Ascending aorta (tissue), 2 donors: ENCODE results near the gene PPP1R16B. TPM values are rescaled to one million over a fixed set of nuclear protein-coding genes. Genes with fewer than 3 reads are reported as not detected.

Experiments used
- DNase-seq, 2 donors: peaks; one replicate each; pipeline ENCODE4 v3.0.0-alpha.2; 2019; ENCODE audit warnings: low spot score in 2 of 2
- H3K27ac ChIP-seq, 2 donors: fragments of 200-600 bp; sonication (generic); one replicate each; pipeline ENCODE4 v1.5.1; 2016 to 2017; ENCODE audit warnings: mild to moderate bottlenecking in 1 of 2
- H3K27me3 ChIP-seq: fragments of 200-600 bp; sonication (generic); one replicate; pipeline ENCODE4 v1.5.1; 2017
- H3K36me3 ChIP-seq, 2 donors: fragments of 200-600 bp; sonication (generic); one replicate each; pipeline ENCODE4 v1.5.1; 2016
- H3K4me1 ChIP-seq, 2 donors: fragments of 200-600 bp; sonication (generic); one replicate each; pipeline ENCODE4 v1.5.1; 2016 to 2017; ENCODE audit warnings: mild to moderate bottlenecking in 1 of 2
- H3K4me3 ChIP-seq, 2 donors: fragments of 200-600 bp; sonication (generic); one replicate each; pipeline ENCODE4 v1.5.1; 2016 to 2017; ENCODE audit warnings: mild to moderate bottlenecking in 1 of 2
- H3K9me3 ChIP-seq, 2 donors: fragments of 200-600 bp; sonication (generic); one replicate each; pipeline ENCODE4 v1.5.1; 2016
- intact Hi-C: fragments of 100-400 bp; cut with DNase I; formaldehyde crosslinking; loops from one replicate; pipeline ENCODE4 v1.15.1; 2023
- total RNA-seq: library from RNA; depleted of rRNA; stranded (reverse); fragments of >200 nt; gene quantifications from one replicate; pipeline ENCODE4 v1.1.0, GENCODE V29; 2016
- TF ChIP-seq, protein P1 (sequence below), 3 experiments: fragments of 200-600 bp in 2 of 3; fragments of 450-650 bp in 1 of 3; sonication (generic) in 2 of 3; IDR thresholded peaks; one replicate each; pipeline ENCODE4 v1.5.1; 2016 to 2019; ENCODE audit warnings: antibody characterized with exemption in 3 of 3, mild to moderate bottlenecking in 1 of 3, moderate library complexity in 1 of 3

PPP1R16B gene
- total RNA-seq, 1 donor from 2014 or later, result 26.4 TPM

DNA sequence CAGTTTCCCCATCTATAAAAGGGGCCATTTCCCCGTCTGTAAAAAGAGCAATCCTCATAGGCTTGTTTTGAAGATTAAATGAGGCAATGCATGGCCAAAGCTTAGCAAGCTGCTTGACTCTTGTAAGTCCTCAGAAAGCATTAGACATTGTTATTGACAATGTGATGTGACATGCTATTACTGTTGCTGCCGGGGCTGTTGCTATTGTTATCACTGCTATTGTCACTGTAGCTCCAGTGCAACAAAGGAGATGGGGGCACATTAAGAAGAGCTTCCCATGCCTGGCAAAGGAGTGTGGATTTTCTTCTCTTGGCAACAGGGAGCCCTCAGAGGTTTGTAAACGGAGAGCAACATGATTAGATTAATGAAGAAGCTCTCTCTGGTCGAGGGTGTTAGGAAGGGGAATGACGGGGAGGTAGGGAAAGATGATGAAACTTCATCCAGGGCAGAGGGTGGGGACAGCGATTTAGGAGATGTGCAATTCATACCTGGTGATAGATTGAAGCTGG, 87.6 kb downstream of the PPP1R16B start:
- intact Hi-C loops, result loop anchor here (10.0 kb wide), 1 partner anchor 78 kb away; no protein-coding TSS in a partner anchor
- DNase-seq, result no peak
- TF ChIP-seq, protein P1, sequence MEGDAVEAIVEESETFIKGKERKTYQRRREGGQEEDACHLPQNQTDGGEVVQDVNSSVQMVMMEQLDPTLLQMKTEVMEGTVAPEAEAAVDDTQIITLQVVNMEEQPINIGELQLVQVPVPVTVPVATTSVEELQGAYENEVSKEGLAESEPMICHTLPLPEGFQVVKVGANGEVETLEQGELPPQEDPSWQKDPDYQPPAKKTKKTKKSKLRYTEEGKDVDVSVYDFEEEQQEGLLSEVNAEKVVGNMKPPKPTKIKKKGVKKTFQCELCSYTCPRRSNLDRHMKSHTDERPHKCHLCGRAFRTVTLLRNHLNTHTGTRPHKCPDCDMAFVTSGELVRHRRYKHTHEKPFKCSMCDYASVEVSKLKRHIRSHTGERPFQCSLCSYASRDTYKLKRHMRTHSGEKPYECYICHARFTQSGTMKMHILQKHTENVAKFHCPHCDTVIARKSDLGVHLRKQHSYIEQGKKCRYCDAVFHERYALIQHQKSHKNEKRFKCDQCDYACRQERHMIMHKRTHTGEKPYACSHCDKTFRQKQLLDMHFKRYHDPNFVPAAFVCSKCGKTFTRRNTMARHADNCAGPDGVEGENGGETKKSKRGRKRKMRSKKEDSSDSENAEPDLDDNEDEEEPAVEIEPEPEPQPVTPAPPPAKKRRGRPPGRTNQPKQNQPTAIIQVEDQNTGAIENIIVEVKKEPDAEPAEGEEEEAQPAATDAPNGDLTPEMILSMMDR (IDR thresholded peaks at IDR 0.05), result no peak

DNA sequence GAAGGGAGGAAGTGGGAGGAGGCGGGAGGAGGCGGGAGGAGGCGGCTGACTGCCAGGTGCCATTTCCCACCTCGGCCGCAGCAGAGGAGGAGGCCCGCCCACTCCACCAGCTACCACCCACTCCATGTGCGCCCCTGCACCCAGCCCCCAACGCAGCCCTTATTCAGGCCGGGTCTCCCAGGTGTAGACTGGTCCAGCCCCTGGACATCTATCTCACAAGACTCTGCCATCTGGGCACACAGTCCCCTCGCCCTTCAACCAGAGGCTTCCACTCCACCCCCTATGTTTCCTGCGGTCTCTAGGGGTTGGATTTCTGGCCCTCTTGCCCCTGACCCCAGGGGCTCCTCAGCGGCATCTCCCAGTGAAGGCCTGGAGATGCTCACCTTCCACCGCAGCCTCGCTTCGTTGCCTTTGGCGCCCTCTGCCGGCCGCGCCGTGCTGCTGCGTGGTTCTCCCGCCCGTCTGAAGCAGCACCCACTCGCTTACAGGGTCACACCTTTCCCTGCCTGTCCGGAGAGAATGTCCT, 88.1 kb downstream of the PPP1R16B start:
- H3K9me3 ChIP-seq, result no peaks in the 10 kb centered on the region
- no peak overlapping the region for H3K27ac ChIP-seq
- intact Hi-C loops, result loop anchor here (1.0 to 10.0 kb wide), 2 partner anchors 79 to 247 kb away; no protein-coding TSS in a partner anchor
- H3K4me1 ChIP-seq, result peaks cover 0 to 2% of the 10 kb centered on the region in 2 donors
- TF ChIP-seq, protein P1 (IDR thresholded peaks at IDR 0.05), result peak; percentile 53 to 96 (median 89)
- peak in 1 of 2 donors; percentile 80 for DNase-seq
- H3K36me3 ChIP-seq, result no peaks in the 10 kb centered on the region
- no peaks in the 10 kb centered on the region for H3K27me3 ChIP-seq
- no peak overlapping the region for H3K4me3 ChIP-seq

More for the DNA sequence above, 87.6 kb downstream of the PPP1R16B start:
- Histone ChIP-seq H3K27me3 (no peaks in the 10 kb centered on the region), H3K27ac (no peak overlapping the region), H3K9me3 (no peaks in the 10 kb centered on the region), H3K36me3 (no peaks in the 10 kb centered on the region), H3K4me1 (peaks cover 0 to 2% of the 10 kb centered on the region in 2 donors), H3K4me3 (no peak overlapping the region)

DNA sequence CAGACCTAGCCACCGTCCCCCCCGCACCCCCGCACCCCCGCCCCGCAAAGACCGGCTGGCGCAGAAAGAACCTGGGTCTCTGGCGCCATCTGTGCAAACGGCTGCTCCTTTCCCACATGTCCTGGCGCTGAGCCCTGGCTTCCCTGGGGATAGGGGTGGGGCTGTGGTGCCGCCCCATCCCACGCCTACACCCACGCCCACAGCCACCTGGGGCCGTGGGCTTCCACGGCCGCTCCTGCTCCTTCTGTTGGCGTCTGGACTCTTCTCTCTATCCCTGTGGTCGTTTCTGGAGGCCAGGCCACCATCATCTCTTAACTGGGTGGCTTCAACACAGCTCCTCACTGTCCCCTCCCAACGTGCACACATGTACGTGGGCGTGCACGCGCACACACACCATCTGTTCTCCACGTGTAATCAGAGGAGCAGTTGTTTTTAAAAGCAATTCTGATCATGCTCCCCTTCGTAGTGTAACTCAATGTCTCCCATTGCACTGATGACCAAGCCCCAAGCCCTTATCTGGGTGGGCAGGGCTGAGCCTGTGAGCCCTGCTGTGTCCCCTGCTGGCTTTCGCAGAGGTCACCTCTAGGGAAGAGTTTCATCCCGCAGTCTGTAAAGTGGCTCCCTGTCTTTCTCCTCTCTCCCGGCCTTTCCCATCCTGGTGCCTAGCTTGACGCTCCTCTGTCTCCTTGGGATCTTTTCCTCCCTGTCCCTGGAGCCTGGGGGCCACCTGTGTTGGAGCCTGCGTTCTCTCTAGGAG, 88.8 kb downstream of the PPP1R16B start:
- no peak overlapping the region for H3K4me3 ChIP-seq
- no peaks in the 10 kb centered on the region for H3K27me3 ChIP-seq
- TF ChIP-seq, protein P1 (IDR thresholded peaks at IDR 0.05), result no peak
- H3K4me1 ChIP-seq, result peaks cover 0 to 2% of the 10 kb centered on the region in 2 donors
- no peaks in the 10 kb centered on the region for H3K36me3 ChIP-seq
- H3K9me3 ChIP-seq, result no peaks in the 10 kb centered on the region
- no peak for DNase-seq
- no peak overlapping the region for H3K27ac ChIP-seq
- intact Hi-C loops, result loop anchor here (1.0 to 10.0 kb wide), 2 partner anchors 79 to 248 kb away; no protein-coding TSS in a partner anchor

DNA sequence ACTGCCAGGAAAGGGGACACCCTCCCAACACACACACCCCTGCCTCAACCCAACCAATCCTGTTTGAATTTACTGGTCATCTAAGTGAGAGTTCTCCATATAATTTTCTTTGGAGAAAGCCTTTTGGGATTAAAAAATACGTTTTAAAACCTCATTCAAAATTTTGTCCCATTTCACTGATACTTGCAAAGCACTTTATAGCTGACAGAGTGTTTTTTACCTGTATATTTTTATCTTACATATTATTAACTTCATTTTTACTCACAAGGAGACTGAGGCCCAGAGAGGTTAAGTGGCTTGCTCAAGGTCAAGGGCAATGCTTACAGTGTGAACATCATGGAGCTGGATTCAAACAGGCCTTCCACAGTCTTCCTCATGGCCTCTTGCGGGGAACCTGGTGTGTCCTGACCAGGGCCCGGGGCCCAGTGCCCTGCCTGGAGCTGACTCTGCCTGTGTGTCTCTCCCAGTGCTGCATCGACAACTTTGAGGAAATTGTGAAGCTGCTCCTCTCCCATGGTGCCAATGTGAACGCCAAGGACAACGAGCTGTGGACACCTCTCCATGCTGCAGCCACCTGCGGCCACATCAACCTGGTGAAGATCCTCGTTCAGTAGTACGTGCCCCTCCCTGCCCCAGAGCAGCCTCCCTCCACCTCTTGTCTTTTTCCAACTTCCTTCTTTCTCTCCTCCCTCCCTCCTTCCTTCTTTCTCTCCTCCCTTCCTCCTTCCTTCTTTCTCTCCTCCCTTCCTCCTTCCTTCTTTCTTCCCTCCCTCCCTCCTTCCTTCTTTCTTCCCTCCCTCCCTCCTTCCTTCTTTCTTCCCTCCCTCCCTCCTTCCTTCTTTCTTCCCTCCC, 89.8 kb downstream of the PPP1R16B start:
- TF ChIP-seq, protein P1 (IDR thresholded peaks at IDR 0.05), result no peak

DNA sequence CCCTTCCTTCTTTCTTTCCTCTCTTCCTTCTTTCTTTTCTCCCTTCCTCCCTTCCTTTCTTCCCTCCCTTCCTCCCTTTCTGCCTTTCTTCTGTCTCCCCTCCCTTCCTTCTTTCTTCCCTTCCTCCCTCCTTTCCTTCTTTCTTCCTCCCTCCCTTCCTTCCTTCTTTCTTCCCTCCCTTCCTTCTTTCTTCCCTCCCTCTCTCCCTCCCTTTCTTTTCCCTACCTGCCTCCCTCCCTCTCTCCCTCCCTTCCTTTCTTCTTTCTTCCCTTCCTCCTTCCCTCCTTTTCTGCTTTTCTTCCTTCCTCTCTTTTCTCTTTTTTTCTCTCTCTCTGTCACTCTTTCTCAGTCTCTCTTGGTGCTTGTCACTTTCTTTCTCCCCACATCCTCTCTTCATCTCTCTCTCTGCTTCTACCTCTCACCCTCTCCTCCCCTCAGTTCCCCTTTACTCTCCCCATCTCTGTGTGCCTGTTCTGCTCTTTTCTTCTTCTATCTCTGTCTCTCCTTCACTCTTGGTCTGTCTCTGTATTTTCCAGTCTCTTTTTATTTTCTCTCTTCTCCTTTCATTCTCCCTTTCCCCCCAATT, 90.6 kb downstream of the PPP1R16B start:
- intact Hi-C loops, result loop anchor here (10.0 kb wide), 1 partner anchor 81 kb away; no protein-coding TSS in a partner anchor
- TF ChIP-seq, protein P1 (IDR thresholded peaks at IDR 0.05), result no peak
- Histone ChIP-seq H3K27ac (no peak overlapping the region), H3K9me3 (no peaks in the 10 kb centered on the region), H3K36me3 (no peaks in the 10 kb centered on the region), H3K27me3 (no peaks in the 10 kb centered on the region), H3K4me3 (no peak overlapping the region), H3K4me1 (peaks cover 0 to 2% of the 10 kb centered on the region in 2 donors)
- DNase-seq, result no peak

More for the DNA sequence above, 89.8 kb downstream of the PPP1R16B start:
- H3K9me3 ChIP-seq, result no peaks in the 10 kb centered on the region
- H3K27ac ChIP-seq, result no peak overlapping the region
- no peak for DNase-seq
- no peaks in the 10 kb centered on the region for H3K36me3 ChIP-seq
- no peaks in the 10 kb centered on the region for H3K27me3 ChIP-seq
- intact Hi-C loops, result loop anchor here (10.0 kb wide), 1 partner anchor 81 kb away; no protein-coding TSS in a partner anchor
- H3K4me3 ChIP-seq, result no peak overlapping the region
- H3K4me1 ChIP-seq, result peaks cover 0 to 2% of the 10 kb centered on the region in 2 donors
